Ascending aorta (tissue), 2 donors: ENCODE measurements around the gene ITGB1. TPM values are rescaled to one million over a fixed set of nuclear protein-coding genes. Genes with fewer than 3 reads are reported as not detected.

Experiments
- DNase-seq, 2 donors: peaks; one replicate each; pipeline ENCODE4 v3.0.0-alpha.2; 2019; ENCODE audit warnings: low spot score in 2 of 2
- H3K27ac ChIP-seq, 2 donors: fragments of 200-600 bp; sonication (generic); one replicate each; pipeline ENCODE4 v1.5.1; 2016 to 2017; ENCODE audit warnings: mild to moderate bottlenecking in 1 of 2
- H3K27me3 ChIP-seq: fragments of 200-600 bp; sonication (generic); one replicate; pipeline ENCODE4 v1.5.1; 2017
- H3K36me3 ChIP-seq, 2 donors: fragments of 200-600 bp; sonication (generic); one replicate each; pipeline ENCODE4 v1.5.1; 2016
- H3K4me1 ChIP-seq, 2 donors: fragments of 200-600 bp; sonication (generic); one replicate each; pipeline ENCODE4 v1.5.1; 2016 to 2017; ENCODE audit warnings: mild to moderate bottlenecking in 1 of 2
- H3K4me3 ChIP-seq, 2 donors: fragments of 200-600 bp; sonication (generic); one replicate each; pipeline ENCODE4 v1.5.1; 2016 to 2017; ENCODE audit warnings: mild to moderate bottlenecking in 1 of 2
- H3K9me3 ChIP-seq, 2 donors: fragments of 200-600 bp; sonication (generic); one replicate each; pipeline ENCODE4 v1.5.1; 2016
- intact Hi-C: fragments of 100-400 bp; cut with DNase I; formaldehyde crosslinking; loops from one replicate; pipeline ENCODE4 v1.15.1; 2023
- total RNA-seq: library from RNA; depleted of rRNA; stranded (reverse); fragments of >200 nt; gene quantifications from one replicate; pipeline ENCODE4 v1.1.0, GENCODE V29; 2016
- TF ChIP-seq, protein P1 (sequence below), 3 experiments: fragments of 200-600 bp in 2 of 3; fragments of 450-650 bp in 1 of 3; sonication (generic) in 2 of 3; IDR thresholded peaks; one replicate each; pipeline ENCODE4 v1.5.1; 2016 to 2019; ENCODE audit warnings: antibody characterized with exemption in 3 of 3, mild to moderate bottlenecking in 1 of 3, moderate library complexity in 1 of 3

The ITGB1 gene
- total RNA-seq, 1 donor from 2014 or later: 569 TPM

DNA sequence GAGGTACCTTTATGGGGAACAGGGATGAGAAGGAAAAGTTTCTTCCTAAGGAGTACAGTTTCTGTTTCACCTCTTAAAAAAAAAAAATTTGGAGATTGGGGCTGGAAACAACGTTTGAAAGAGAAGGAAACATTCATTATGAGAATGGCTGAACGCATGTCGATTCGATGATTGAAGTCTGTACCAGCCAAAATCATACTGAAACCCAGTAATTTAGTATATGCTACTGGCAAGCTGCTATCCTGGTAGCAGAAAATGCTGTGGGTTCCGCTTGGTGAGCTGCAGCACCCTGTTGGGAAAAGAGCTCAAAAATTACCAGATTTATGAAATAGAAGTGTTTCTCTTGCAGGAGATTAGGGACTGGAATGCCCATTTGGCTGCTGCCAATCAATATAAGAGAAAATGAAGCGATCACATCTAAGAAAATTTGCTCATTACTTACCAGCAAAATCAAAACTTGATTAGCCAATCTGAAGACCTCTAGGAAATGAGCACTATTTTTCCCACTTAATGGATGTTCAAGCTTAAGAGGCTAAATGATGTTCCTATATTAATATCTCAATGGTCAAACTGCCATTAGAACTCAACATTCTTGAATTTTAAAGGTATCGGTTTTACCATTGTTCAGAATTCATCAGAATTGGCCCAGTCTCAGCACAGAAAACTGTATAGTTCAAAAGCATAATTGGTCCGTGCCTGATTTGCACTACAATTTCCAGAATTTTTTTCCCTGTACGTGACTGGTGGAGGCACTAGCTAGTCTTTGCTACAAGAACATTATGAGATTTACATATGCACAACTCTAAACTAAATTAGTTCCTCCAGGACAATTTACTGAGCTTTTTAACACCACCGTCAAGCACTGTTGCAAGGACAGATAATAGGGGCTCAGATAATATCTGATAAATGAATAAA lies 1.2 kb upstream of the ITGB1 start:
- H3K4me3 ChIP-seq: peak overlapping the region; percentile 72 to 90
- no peaks in the 10 kb centered on the region for H3K9me3 ChIP-seq
- DNase-seq: no peak
- H3K27me3 ChIP-seq: no peaks in the 10 kb centered on the region
- H3K4me1 ChIP-seq: peaks cover 0 to 41% of the 10 kb centered on the region in 2 donors
- H3K36me3 ChIP-seq: no peaks in the 10 kb centered on the region
- intact Hi-C loops: no loop called here
- peak overlapping the region; percentile 97 to 99 for H3K27ac ChIP-seq
- TF ChIP-seq, protein P1, sequence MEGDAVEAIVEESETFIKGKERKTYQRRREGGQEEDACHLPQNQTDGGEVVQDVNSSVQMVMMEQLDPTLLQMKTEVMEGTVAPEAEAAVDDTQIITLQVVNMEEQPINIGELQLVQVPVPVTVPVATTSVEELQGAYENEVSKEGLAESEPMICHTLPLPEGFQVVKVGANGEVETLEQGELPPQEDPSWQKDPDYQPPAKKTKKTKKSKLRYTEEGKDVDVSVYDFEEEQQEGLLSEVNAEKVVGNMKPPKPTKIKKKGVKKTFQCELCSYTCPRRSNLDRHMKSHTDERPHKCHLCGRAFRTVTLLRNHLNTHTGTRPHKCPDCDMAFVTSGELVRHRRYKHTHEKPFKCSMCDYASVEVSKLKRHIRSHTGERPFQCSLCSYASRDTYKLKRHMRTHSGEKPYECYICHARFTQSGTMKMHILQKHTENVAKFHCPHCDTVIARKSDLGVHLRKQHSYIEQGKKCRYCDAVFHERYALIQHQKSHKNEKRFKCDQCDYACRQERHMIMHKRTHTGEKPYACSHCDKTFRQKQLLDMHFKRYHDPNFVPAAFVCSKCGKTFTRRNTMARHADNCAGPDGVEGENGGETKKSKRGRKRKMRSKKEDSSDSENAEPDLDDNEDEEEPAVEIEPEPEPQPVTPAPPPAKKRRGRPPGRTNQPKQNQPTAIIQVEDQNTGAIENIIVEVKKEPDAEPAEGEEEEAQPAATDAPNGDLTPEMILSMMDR (IDR thresholded peaks at IDR 0.05): no peak

DNA sequence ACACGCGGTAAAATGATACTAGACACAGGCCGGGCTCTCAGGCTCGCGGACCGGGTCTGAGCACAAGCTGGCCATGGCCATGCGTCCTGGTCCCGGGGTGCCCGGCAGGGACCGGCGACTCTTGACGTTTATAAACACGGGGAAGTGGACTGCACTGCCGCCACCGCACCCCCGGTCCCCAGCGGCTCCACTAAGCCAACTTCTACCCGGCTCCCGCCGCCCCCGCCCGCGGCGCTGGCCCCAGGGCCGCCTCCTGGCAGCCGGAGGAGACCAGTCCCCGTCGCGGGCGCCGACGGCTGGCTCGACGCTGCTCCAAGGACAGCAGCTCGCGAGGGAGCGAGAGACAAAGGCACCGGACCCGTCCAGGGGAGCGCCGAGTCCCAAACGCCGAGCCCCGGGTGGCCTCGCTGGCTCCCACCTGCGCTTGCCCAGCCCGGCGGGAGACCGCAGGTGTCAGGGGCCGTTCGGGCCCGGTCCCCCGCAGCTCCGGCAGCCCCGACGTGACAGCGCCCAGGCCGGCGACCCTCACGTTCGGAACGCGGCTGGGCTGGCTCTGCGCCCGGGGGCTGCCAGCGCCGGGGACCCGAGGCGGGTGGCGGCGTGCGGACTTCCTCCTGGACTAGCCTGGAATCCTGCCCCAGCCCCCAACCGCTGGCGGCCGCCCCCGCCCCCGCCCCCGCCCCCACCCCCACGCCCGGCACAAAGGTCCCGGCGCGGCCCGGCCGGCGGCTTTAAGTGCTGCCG lies 517 bp downstream of the ITGB1 start:
- H3K36me3 ChIP-seq: no peaks in the 10 kb centered on the region
- TF ChIP-seq, protein P1 (IDR thresholded peaks at IDR 0.05): no peak
- H3K27ac ChIP-seq: peak overlapping the region; percentile 97 to 99
- H3K27me3 ChIP-seq: no peaks in the 10 kb centered on the region
- peak in 1 of 2 donors; percentile 77 for DNase-seq
- no peaks in the 10 kb centered on the region for H3K9me3 ChIP-seq
- peak overlapping the region; percentile 72 to 90 for H3K4me3 ChIP-seq
- peaks cover 4 to 30% of the 10 kb centered on the region in 2 donors for H3K4me1 ChIP-seq
- intact Hi-C loops: loop anchor here (1.0 to 2.0 kb wide), 2 partner anchors 17 to 48 kb away; no protein-coding TSS in a partner anchor

DNA sequence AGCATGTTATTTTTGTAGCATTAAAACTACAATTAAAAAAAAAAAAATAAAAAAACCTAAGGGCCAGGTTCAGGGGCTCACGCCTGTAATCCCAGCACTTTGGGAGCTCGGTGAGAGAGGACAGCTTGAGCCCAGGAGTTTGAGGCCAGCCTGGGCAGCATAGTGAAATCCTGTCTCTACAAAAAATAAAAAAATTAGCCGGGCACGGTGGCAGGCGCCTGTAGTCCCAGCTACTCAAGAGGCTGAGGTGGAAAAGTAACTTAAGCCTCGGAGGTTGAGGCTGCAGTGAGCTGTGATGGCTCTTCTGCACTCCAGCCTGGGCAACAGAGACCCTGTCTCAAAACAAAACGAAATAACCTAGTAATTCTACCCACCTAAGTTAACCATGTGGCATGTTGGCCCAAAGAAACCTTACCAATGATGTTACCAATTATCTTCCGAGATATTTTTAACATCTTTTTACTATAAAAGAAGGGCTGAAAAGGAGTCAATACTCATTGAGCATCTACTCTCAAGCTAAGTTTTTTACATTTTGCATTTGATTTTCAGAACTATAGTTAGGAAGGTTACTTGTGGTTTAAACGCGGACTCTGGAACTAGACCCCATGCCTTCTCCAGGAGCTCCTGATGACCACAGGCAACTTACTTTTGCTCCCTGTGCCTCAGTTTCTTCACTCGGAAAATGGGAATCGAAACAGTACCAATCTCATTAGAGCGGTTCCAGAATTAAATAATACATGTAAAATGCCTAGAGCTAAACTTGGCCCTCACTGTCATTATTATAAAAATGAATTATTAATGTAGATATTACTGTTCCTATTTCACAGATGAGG lies 1.4 kb downstream of the ITGB1 start:
- no peaks in the 10 kb centered on the region for H3K9me3 ChIP-seq
- TF ChIP-seq, protein P1 (IDR thresholded peaks at IDR 0.05): no peak
- DNase-seq: no peak
- peak overlapping the region; percentile 97 to 99 for H3K27ac ChIP-seq
- no peaks in the 10 kb centered on the region for H3K36me3 ChIP-seq
- H3K4me3 ChIP-seq: peak overlapping the region; percentile 72 to 90
- peaks cover 4 to 31% of the 10 kb centered on the region in 2 donors for H3K4me1 ChIP-seq
- no peaks in the 10 kb centered on the region for H3K27me3 ChIP-seq
- intact Hi-C loops: loop anchor here (2.0 kb wide), 1 partner anchor 16 kb away; no protein-coding TSS in a partner anchor

DNA sequence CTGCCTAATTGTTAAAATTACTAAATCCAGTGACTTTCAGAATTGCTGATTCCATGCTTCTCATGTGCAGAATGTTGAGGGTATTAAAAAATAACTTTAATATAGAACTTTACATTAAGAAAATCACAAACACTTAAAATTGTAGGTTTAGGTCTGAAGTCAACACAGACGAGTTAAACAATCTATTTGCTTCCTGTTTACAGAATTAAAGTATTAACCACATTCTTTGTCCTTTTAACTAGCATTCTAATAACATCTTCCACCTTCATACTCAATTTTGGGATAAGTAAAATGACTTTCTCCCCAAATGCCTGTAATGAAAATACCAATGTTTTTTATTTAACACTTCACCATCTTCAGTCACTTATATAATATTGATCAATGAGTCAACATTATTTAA lies 2.2 kb downstream of the ITGB1 start:
- Histone ChIP-seq H3K27ac (peak overlapping the region; percentile 97 to 99), H3K36me3 (no peaks in the 10 kb centered on the region), H3K4me1 (peaks cover 4 to 30% of the 10 kb centered on the region in 2 donors), H3K27me3 (no peaks in the 10 kb centered on the region), H3K4me3 (peak overlapping the region; percentile 72 to 90), H3K9me3 (no peaks in the 10 kb centered on the region)
- TF ChIP-seq, protein P1 (IDR thresholded peaks at IDR 0.05): no peak
- no peak for DNase-seq
- intact Hi-C loops: loop anchor here (2.0 kb wide), 1 partner anchor 15 kb away; no protein-coding TSS in a partner anchor

DNA sequence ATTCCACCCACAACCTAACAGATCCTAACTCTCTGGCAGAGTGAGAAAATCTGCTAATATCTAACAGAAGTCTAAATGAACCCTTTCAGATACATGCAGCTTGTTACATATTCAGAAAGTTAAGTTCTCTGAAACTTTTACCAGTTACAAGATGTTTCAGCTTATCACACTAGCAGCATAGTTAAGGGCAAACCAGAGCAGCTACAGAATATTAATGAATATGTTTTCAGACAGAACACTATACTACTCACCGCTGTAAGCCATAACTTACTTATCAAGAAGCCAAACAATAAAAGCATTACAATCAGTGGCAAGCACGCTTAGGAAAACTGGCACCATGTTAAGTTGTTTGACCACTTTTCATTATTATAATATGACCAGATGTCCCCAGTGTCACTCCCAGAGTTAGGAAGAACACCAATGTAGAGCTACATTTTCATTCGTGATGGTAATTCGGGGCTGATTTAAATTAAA lies 2.7 kb downstream of the ITGB1 start:
- intact Hi-C loops: no loop called here
- Histone ChIP-seq H3K27me3 (no peaks in the 10 kb centered on the region), H3K27ac (peak overlapping the region; percentile 97 to 99)

More for the DNA sequence above, 2.7 kb downstream of the ITGB1 start:
- DNase-seq: no peak
- H3K36me3 ChIP-seq: no peaks in the 10 kb centered on the region
- TF ChIP-seq, protein P1 (IDR thresholded peaks at IDR 0.05): no peak
- no peaks in the 10 kb centered on the region for H3K9me3 ChIP-seq
- peaks cover 5 to 26% of the 10 kb centered on the region in 2 donors for H3K4me1 ChIP-seq
- peak overlapping the region; percentile 72 to 90 for H3K4me3 ChIP-seq
